BLaER1 treated with 17β-estradiol and CSF1 and Interleukin-3, amounts not matched to agents 10 nM and 100 nM (cell line): ENCODE data around the gene SPEM3.
A peak's percentile ranks its signal among the peaks of the same experiment; 100 is the strongest.

Experiments used
- H3K27ac ChIP-seq, 11 experiments: shearing (Covaris generic); formaldehyde crosslinking; 2 replicates each; pipeline ENCODE4 v1.8.1; 2022
- H3K27me3 ChIP-seq, 11 experiments: shearing (Covaris generic); formaldehyde crosslinking; 2 replicates each; pipeline ENCODE4 v1.8.1; 2022
- H3K36me3 ChIP-seq, 11 experiments: shearing (Covaris generic); formaldehyde crosslinking; 2 replicates each; pipeline ENCODE4 v1.8.1; 2022
- H3K4me1 ChIP-seq, 10 experiments: shearing (Covaris generic); formaldehyde crosslinking; 2 replicates each; pipeline ENCODE4 v1.8.1; 2022
- H3K4me2 ChIP-seq, 11 experiments: shearing (Covaris generic); formaldehyde crosslinking; 2 replicates each; pipeline ENCODE4 v1.8.1; 2022
- H3K4me3 ChIP-seq, 10 experiments: shearing (Covaris generic); formaldehyde crosslinking; 2 replicates each; pipeline ENCODE4 v1.8.1; 2022
- H3K9ac ChIP-seq, 11 experiments: shearing (Covaris generic); formaldehyde crosslinking; 2 replicates each; pipeline ENCODE4 v1.8.1; 2022
- H3K9me3 ChIP-seq, 11 experiments: shearing (Covaris generic); formaldehyde crosslinking; replicated peaks in 1 of 11; 2 replicates each; pipeline ENCODE4 v1.8.1; 2022
- H4K20me1 ChIP-seq, 11 experiments: shearing (Covaris generic); formaldehyde crosslinking; 2 replicates each; pipeline ENCODE4 v1.8.1; 2022
- Cebpa-rat ChIP-seq, 11 experiments: shearing (Covaris generic); IDR thresholded peaks; 2 replicates each; pipeline ENCODE4 v1.8.1; 2022

SPEM3 gene

GRCh38 chr17:7398612-7399011, 30.0 kb upstream of the SPEM3 start:
- Histone ChIP-seq H3K9me3 (no peaks in the 10 kb centered on the region), H3K4me1 (peaks cover 17 to 35% (median 25%) of the 10 kb centered on the region in 10 experiments), H3K9ac (no peak overlapping the region), H4K20me1 (peaks cover 0 to 7% (median 0%) of the 10 kb centered on the region in 11 experiments; a peak in 2 of 22 replicates), H3K36me3 (no peaks in the 10 kb centered on the region; a peak in 2 of 22 replicates), H3K27ac (no peak overlapping the region), H3K4me3 (no peak overlapping the region), H3K27me3 (no peaks in the 10 kb centered on the region), H3K4me2 (no peak overlapping the region)
- no peak for TF ChIP-seq Cebpa-rat (IDR thresholded peaks at IDR 0.05)

DNA sequence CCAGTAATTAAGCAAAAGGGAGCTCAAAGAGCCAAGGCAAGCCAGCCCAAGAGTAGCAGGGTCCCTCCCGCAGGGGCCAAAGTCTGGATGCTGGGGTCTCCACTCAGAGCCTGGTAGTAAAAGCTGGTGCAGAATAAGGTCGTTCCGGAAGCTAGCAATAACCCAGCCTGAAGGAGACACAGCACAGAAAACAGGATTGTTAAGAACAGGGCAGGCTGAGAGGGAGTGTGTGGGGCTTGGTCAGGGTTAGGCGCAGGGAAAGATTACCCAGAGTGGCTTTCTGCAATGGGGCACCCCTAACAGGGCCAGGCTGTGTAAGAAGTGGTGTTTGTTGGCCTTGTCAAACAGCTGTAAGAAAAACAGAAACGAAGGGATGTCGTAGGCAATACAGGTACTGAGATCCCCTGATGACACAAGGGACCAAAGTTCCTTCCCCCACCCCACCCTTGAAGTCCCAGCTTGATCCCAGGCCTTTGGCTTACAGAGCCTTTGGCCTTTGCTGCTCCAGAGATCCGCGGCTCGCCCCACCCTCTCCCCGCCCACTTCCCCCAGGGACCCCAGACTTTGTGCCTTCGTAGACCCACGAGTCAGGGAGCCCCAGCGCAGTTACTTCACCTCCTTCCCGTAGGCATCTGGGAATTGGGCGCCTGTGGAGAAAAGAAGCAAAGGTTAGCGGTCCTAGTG, 25.5 kb upstream of the SPEM3 start:
- peak overlapping the region; percentile 76 to 87 (median 83) for H3K9ac ChIP-seq

DNA sequence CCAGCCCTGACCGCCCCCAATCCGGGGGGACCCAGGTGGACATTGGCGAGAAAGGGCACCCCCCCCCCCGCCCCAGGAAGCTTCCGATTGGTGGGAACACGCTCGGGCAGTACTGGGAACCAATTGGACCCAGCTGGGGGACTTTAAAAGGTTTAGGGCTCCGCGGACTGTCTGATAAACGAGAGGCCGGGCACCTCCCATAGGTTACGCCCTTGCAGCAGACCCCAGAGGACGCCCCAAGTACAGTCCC, 25.0 kb upstream of the SPEM3 start:
- Histone ChIP-seq H3K4me2 (peak overlapping the region; percentile 80 to 96 (median 92)), H3K4me1 (peaks cover 21 to 44% (median 31%) of the 10 kb centered on the region in 10 experiments), H4K20me1 (peaks cover 0 to 12% (median 0%) of the 10 kb centered on the region in 11 experiments; a peak in 2 of 22 replicates), H3K9me3 (no peaks in the 10 kb centered on the region), H3K4me3 (peak overlapping the region; percentile 63 to 82 (median 78)), H3K27ac (peak overlapping the region; percentile 26 to 83 (median 76); a peak in 21 of 22 replicates), H3K36me3 (peaks cover 0 to 4% (median 3%) of the 10 kb centered on the region in 11 experiments; a peak in 10 of 22 replicates), H3K9ac (peak overlapping the region; percentile 76 to 87 (median 83)), H3K27me3 (no peaks in the 10 kb centered on the region)
- no peak for TF ChIP-seq Cebpa-rat (IDR thresholded peaks at IDR 0.05)

More for the DNA sequence above, 25.5 kb upstream of the SPEM3 start:
- Histone ChIP-seq H3K36me3 (no peaks in the 10 kb centered on the region; a peak in 2 of 22 replicates), H3K4me3 (peak overlapping the region; percentile 63 to 82 (median 78)), H4K20me1 (peaks cover 0 to 12% (median 0%) of the 10 kb centered on the region in 11 experiments; a peak in 2 of 22 replicates), H3K27me3 (no peaks in the 10 kb centered on the region), H3K4me2 (peak overlapping the region; percentile 80 to 96 (median 92)), H3K9me3 (no peaks in the 10 kb centered on the region), H3K27ac (peak overlapping the region; percentile 26 to 83 (median 76); a peak in 21 of 22 replicates), H3K4me1 (peaks cover 21 to 44% (median 31%) of the 10 kb centered on the region in 10 experiments)
- TF ChIP-seq Cebpa-rat (IDR thresholded peaks at IDR 0.05) = no peak

DNA sequence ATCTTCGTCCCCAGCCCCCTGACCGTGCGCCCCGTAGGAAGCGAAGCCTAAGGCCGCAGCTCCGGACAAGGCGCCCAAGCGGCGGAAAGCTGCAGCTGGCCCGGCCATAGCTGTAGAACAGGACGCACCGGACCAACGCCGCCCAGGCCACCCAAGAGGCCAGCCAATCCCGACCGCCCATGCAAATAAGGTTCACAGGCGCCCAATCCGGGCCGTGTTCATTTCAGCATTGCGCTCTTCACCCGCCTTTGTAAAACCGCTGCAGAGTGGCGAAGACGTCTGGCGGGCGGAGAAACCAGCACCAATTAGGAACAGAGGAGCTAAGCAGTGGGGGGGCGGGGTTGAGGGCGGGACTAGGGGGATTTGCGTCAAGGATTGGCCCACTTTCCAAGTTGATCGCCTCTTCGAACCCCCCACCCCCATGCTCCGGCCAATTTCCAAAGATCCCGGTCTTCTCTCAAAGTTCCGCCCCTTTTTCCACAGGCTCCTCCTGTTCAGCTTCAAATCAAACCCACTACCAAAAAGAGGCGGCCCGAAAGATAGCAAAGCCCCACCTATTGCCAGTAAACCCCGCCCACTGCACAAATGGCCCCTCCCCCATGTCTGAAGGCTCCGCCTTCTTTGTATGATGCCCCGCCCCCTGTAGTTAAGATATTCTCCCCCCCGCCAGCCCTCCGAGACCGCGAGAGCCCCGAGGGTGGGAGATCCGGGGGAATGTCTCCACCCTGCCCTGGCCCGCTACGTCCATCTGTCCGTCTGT, 24.5 kb upstream of the SPEM3 start, which contains the start of gene TMEM256:
Gene TMEM256, minus strand, starts transcription at position 121 of the 760 bp plus-strand sequence. Its CDS starts 13 bp downstream, at position 108.
- H3K9ac ChIP-seq = peak within 1 kb of the TSS; percentile 76 to 87 (median 83)

DNA sequence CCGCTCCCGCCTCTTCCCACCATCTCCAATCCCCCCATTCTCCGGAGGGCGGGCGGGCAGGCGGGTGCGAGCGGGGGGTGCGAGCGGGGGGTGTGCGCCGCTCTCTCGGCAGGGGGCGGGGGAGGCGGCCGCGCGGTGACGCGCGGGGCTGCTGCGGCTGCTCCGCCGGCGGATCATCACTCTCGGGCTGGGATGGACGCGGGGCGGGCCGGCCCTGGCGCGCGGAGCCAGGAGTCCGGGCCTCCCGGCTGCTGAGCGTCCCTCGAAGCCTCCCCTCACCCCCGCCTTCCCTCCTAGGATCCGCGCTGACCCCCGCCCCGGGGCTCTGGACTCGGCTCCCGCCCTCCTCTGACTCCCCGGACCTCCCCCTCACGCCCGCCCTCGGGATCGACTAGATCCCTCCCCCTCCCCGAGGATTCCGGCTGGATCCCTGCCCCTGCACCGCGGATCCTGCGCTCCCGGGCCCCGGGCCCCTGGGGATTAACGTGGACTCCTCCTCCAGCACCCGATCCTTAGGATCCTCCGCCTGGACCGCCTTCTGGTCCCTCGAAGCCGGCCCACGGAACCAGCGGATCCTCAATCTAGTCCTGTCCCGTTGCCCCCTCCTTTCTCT, 23.8 kb upstream of the SPEM3 start:
- TF ChIP-seq Cebpa-rat (IDR thresholded peaks at IDR 0.05) = no peak
- Histone ChIP-seq H4K20me1 (peaks cover 0 to 12% (median 0%) of the 10 kb centered on the region in 11 experiments; a peak in 2 of 22 replicates), H3K4me2 (peak overlapping the region; percentile 92 to 97 (median 95)), H3K9ac (peak overlapping the region; percentile 73 to 87 (median 83)), H3K4me1 (peaks cover 21 to 44% (median 31%) of the 10 kb centered on the region in 10 experiments), H3K4me3 (peak overlapping the region; percentile 63 to 82 (median 78)), H3K27me3 (no peaks in the 10 kb centered on the region), H3K36me3 (peaks cover 0 to 16% (median 14%) of the 10 kb centered on the region in 11 experiments; a peak in 13 of 22 replicates), H3K27ac (peak overlapping the region; percentile 63 to 83 (median 73); a peak in 20 of 22 replicates), H3K9me3 (no peaks in the 10 kb centered on the region)

More for the DNA sequence above, 24.5 kb upstream of the SPEM3 start, which contains the start of gene TMEM256:
- Histone ChIP-seq H3K36me3 (peaks cover 0 to 10% (median 8%) of the 10 kb centered on the region in 11 experiments; a peak in 11 of 22 replicates), H3K4me3 (peak within 1 kb of the TSS; percentile 63 to 82 (median 78)), H3K27ac (peak within 1 kb of the TSS; percentile 63 to 83 (median 77); a peak in 21 of 22 replicates), H4K20me1 (peaks cover 0 to 12% (median 0%) of the 10 kb centered on the region in 11 experiments; a peak in 2 of 22 replicates), H3K27me3 (no peaks in the 10 kb centered on the region), H3K4me2 (peak within 1 kb of the TSS; percentile 92 to 97 (median 95)), H3K9me3 (no peaks in the 10 kb centered on the region), H3K4me1 (peaks cover 21 to 44% (median 31%) of the 10 kb centered on the region in 10 experiments)
- TF ChIP-seq Cebpa-rat (IDR thresholded peaks at IDR 0.05) = no peak

DNA sequence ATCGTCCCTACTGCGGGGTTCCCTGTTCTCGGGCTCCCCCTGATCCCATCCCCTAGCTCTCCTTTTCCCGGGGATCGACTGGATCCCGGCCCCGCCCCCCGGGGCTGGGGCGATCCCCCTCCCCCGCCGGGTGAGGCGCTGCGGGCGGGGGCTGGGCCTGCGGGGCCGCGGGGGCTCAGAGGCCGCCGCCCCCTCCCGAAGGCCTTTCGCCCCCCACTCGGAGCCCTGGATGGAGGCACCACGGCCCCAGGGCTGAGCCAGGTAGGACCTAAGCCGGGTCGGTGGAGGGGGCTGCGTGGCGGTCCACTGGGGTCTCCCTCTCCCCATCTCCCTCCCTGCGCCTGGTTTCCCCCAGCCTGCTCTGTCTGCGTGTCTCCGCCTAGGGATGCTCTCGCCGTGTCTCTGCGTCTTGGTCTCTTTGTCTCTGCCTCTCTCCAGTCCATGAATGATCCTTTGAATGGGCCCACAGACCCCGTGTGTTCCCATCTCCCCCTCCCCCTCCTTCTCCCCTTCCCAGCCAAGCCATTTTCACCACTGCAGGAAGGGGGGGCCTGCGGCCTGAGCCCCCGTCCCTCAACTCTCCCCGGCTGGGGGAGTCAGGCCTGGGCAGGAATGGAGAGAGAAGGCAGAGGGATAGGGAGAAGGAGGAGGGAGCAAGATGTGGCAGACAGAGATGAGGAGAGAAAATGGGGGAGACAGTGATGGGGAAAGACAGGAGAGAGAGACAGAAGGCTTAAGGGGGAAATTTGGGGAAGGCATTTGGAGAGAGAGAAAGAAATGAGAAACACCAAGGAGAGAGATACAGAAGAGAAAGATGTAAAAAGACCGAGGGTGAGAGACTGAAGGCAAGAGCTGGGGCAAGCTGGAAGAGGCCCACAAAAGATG, 23.1 kb upstream of the SPEM3 start:
- H3K4me1 ChIP-seq = peaks cover 21 to 44% (median 31%) of the 10 kb centered on the region in 10 experiments
- H3K27ac ChIP-seq = peak overlapping the region; percentile 63 to 83 (median 73); a peak in 20 of 22 replicates
- peak overlapping the region; percentile 63 to 82 (median 78) for H3K4me3 ChIP-seq
- H3K27me3 ChIP-seq = no peaks in the 10 kb centered on the region
- H3K9me3 ChIP-seq = no peaks in the 10 kb centered on the region
- peak overlapping the region; percentile 92 to 97 (median 95) for H3K4me2 ChIP-seq
- H4K20me1 ChIP-seq = peaks cover 0 to 12% (median 0%) of the 10 kb centered on the region in 11 experiments; a peak in 2 of 22 replicates
- peak overlapping the region; percentile 73 to 87 (median 83) for H3K9ac ChIP-seq
- peaks cover 0 to 24% (median 18%) of the 10 kb centered on the region in 11 experiments; a peak in 14 of 22 replicates for H3K36me3 ChIP-seq
- TF ChIP-seq Cebpa-rat (IDR thresholded peaks at IDR 0.05) = no peak

DNA sequence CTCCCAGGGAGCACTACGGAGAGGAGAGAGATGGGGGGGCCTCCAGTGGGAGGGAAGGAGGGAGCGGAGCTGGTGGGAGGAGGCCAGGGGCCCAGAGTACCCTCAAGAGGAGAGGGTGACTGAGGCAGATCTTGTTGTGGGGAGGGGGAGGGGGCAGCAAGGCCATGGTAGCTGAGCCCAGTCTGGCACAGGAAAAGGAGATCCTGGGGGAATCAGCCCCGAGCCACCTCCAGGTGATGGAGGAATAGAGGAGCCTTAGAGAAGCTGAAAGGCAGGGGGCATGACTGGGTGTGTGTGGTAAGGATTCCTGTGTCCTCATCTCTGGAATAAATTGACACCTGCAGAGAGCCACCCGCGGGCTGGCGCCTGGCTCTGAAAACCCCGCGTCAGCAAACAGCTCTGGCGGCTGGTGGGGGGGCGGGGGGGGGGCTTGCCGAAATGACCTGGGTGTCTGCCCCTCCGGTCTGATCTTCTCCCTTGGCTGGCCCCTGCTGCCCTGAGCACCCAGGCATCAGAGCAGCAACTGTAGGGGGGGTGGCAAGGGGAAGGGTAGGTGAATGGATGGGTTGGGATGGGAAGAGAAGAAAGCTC, 22.3 kb upstream of the SPEM3 start:
- Histone ChIP-seq H3K9ac (peak overlapping the region in 7 of 11 experiments; percentile 83 to 87 (median 84); a peak in 7 of 22 replicates), H3K4me2 (peak overlapping the region in 10 of 11 experiments; percentile 92 to 97 (median 95); a peak in 21 of 22 replicates), H3K36me3 (peaks cover 0 to 30% (median 18%) of the 10 kb centered on the region in 11 experiments; a peak in 14 of 22 replicates), H3K4me3 (peak overlapping the region in 8 of 10 experiments; percentile 71 to 82 (median 78); a peak in 4 of 20 replicates), H3K4me1 (peaks cover 21 to 44% (median 31%) of the 10 kb centered on the region in 10 experiments), H3K27ac (0 out of 22 replicates have a peak overlapping the region, but pooled peaks of 1 of the 11 experiments have one; percentile 83), H4K20me1 (peaks cover 0 to 12% (median 0%) of the 10 kb centered on the region in 11 experiments; a peak in 2 of 22 replicates), H3K9me3 (no peaks in the 10 kb centered on the region), H3K27me3 (no peaks in the 10 kb centered on the region)
- no peak for TF ChIP-seq Cebpa-rat (IDR thresholded peaks at IDR 0.05)
